ENCODE results near the gene FUBP3.

The FUBP3 gene

GRCh38 chr9:130630506-130631330 is 51.3 kb downstream of the FUBP3 start:
- Histone ChIP-seq H3K27ac (ENCODE audit: low read depth, low read length) (no peak overlapping the region), H3K4me3 (ENCODE audit: low read depth in 1 of 2, low read length in 2 of 2) (no peak overlapping the region), H3K9ac (ENCODE audit: low read length) (no peak overlapping the region), H3K9me3 (ENCODE audit: low read length) (no peaks in the 10 kb centered on the region), H3K27me3 (ENCODE audit: control insufficient read depth in 1 of 2, insufficient read depth in 2 of 2, low read length in 2 of 2) (no peaks in the 10 kb centered on the region), H3K36me3 (ENCODE audit: insufficient read depth, low read length) (peaks cover 77% of the 10 kb centered on the region), H3K4me1 (ENCODE audit: insufficient read depth, low read length) (no peaks in the 10 kb centered on the region)

GRCh38 chr9:130631331-130632080 is 52.1 kb downstream of the FUBP3 start:
- peaks cover 75% of the 10 kb centered on the region for H3K36me3 ChIP-seq (ENCODE audit: insufficient read depth, low read length)
- H3K4me3 ChIP-seq (ENCODE audit: low read depth in 1 of 2, low read length in 2 of 2): no peak overlapping the region
- H3K27me3 ChIP-seq (ENCODE audit: control insufficient read depth in 1 of 2, insufficient read depth in 2 of 2, low read length in 2 of 2): no peaks in the 10 kb centered on the region
- H3K27ac ChIP-seq (ENCODE audit: low read depth, low read length): no peak overlapping the region
- H3K4me1 ChIP-seq (ENCODE audit: insufficient read depth, low read length): no peaks in the 10 kb centered on the region
- no peaks in the 10 kb centered on the region for H3K9me3 ChIP-seq (ENCODE audit: low read length)
- H3K9ac ChIP-seq (ENCODE audit: low read length): no peak overlapping the region

- Histone ChIP-seq H3K4me3 (ENCODE audit: low read depth in 1 of 2, low read length in 2 of 2) (no peak overlapping the region), H3K4me1 (ENCODE audit: insufficient read depth, low read length) (no peaks in the 10 kb centered on the region), H3K27me3 (ENCODE audit: control insufficient read depth in 1 of 2, insufficient read depth in 2 of 2, low read length in 2 of 2) (no peaks in the 10 kb centered on the region), H3K9me3 (ENCODE audit: low read length) (no peaks in the 10 kb centered on the region), H3K27ac (ENCODE audit: low read depth, low read length) (no peak overlapping the region), H3K36me3 (ENCODE audit: insufficient read depth, low read length) (peaks cover 75% of the 10 kb centered on the region), H3K9ac (ENCODE audit: low read length) (no peak overlapping the region)
These were observed 52.8 kb downstream of the FUBP3 start for GRCh38 chr9:130632081-130632710.

- H3K4me1 ChIP-seq (ENCODE audit: insufficient read depth, low read length): no peaks in the 10 kb centered on the region
- H3K27me3 ChIP-seq (ENCODE audit: control insufficient read depth in 1 of 2, insufficient read depth in 2 of 2, low read length in 2 of 2): no peaks in the 10 kb centered on the region
- no peak overlapping the region for H3K9ac ChIP-seq (ENCODE audit: low read length)
- H3K4me3 ChIP-seq (ENCODE audit: low read depth in 1 of 2, low read length in 2 of 2): no peak overlapping the region
- H3K27ac ChIP-seq (ENCODE audit: low read depth, low read length): no peak overlapping the region
- peaks cover 72% of the 10 kb centered on the region for H3K36me3 ChIP-seq (ENCODE audit: insufficient read depth, low read length)
- H3K9me3 ChIP-seq (ENCODE audit: low read length): no peaks in the 10 kb centered on the region
These were observed 53.5 kb downstream of the FUBP3 start for GRCh38 chr9:130632841-130633240.

- Histone ChIP-seq H3K9ac (ENCODE audit: low read length) (no peak overlapping the region), H3K4me1 (ENCODE audit: insufficient read depth, low read length) (no peaks in the 10 kb centered on the region), H3K9me3 (ENCODE audit: low read length) (no peaks in the 10 kb centered on the region), H3K4me3 (ENCODE audit: low read depth in 1 of 2, low read length in 2 of 2) (no peak overlapping the region), H3K27me3 (ENCODE audit: control insufficient read depth in 1 of 2, insufficient read depth in 2 of 2, low read length in 2 of 2) (no peaks in the 10 kb centered on the region), H3K27ac (ENCODE audit: low read depth, low read length) (no peak overlapping the region), H3K36me3 (ENCODE audit: insufficient read depth, low read length) (peaks cover 72% of the 10 kb centered on the region)
These were observed 54.2 kb downstream of the FUBP3 start for GRCh38 chr9:130633336-130634190.

- Histone ChIP-seq H3K27me3 (ENCODE audit: control insufficient read depth in 1 of 2, insufficient read depth in 2 of 2, low read length in 2 of 2) (no peaks in the 10 kb centered on the region), H3K9me3 (ENCODE audit: low read length) (no peaks in the 10 kb centered on the region), H3K36me3 (ENCODE audit: insufficient read depth, low read length) (peaks cover 71% of the 10 kb centered on the region), H3K4me1 (ENCODE audit: insufficient read depth, low read length) (no peaks in the 10 kb centered on the region), H3K9ac (ENCODE audit: low read length) (no peak overlapping the region), H3K4me3 (ENCODE audit: low read depth in 1 of 2, low read length in 2 of 2) (no peak overlapping the region), H3K27ac (ENCODE audit: low read depth, low read length) (no peak overlapping the region)
These were observed 54.9 kb downstream of the FUBP3 start for GRCh38 chr9:130634191-130634768.

- H3K4me3 ChIP-seq (ENCODE audit: low read depth in 1 of 2, low read length in 2 of 2): no peak overlapping the region
- no peak overlapping the region for H3K9ac ChIP-seq (ENCODE audit: low read length)
- H3K27me3 ChIP-seq (ENCODE audit: control insufficient read depth in 1 of 2, insufficient read depth in 2 of 2, low read length in 2 of 2): no peaks in the 10 kb centered on the region
- no peak overlapping the region for H3K27ac ChIP-seq (ENCODE audit: low read depth, low read length)
- no peaks in the 10 kb centered on the region for H3K4me1 ChIP-seq (ENCODE audit: insufficient read depth, low read length)
- H3K36me3 ChIP-seq (ENCODE audit: insufficient read depth, low read length): peaks cover 66% of the 10 kb centered on the region
- no peaks in the 10 kb centered on the region for H3K9me3 ChIP-seq (ENCODE audit: low read length)
These were observed 55.4 kb downstream of the FUBP3 start for GRCh38 chr9:130634801-130635200.

- no peak overlapping the region for H3K9ac ChIP-seq (ENCODE audit: low read length)
- no peaks in the 10 kb centered on the region for H3K4me1 ChIP-seq (ENCODE audit: insufficient read depth, low read length)
- H3K27me3 ChIP-seq (ENCODE audit: control insufficient read depth in 1 of 2, insufficient read depth in 2 of 2, low read length in 2 of 2): no peaks in the 10 kb centered on the region
- no peak overlapping the region for H3K27ac ChIP-seq (ENCODE audit: low read depth, low read length)
- H3K36me3 ChIP-seq (ENCODE audit: insufficient read depth, low read length): peaks cover 61% of the 10 kb centered on the region
- no peaks in the 10 kb centered on the region for H3K9me3 ChIP-seq (ENCODE audit: low read length)
- no peak overlapping the region for H3K4me3 ChIP-seq (ENCODE audit: low read depth in 1 of 2, low read length in 2 of 2)
These were observed 55.9 kb downstream of the FUBP3 start for GRCh38 chr9:130635306-130635705.

GRCh38 chr9:130635721-130636647 is 56.6 kb downstream of the FUBP3 start:
- Histone ChIP-seq H3K36me3 (ENCODE audit: insufficient read depth, low read length) (peaks cover 54% of the 10 kb centered on the region), H3K27ac (ENCODE audit: low read depth, low read length) (no peak overlapping the region)

GRCh38 chr9:130636648-130637020 is 57.3 kb downstream of the FUBP3 start:
- Histone ChIP-seq H3K9me3 (ENCODE audit: low read length) (no peaks in the 10 kb centered on the region), H3K27me3 (ENCODE audit: control insufficient read depth in 1 of 2, insufficient read depth in 2 of 2, low read length in 2 of 2) (no peaks in the 10 kb centered on the region), H3K36me3 (ENCODE audit: insufficient read depth, low read length) (peaks cover 48% of the 10 kb centered on the region), H3K9ac (ENCODE audit: low read length) (no peak overlapping the region), H3K4me3 (ENCODE audit: low read depth in 1 of 2, low read length in 2 of 2) (no peak overlapping the region), H3K4me1 (ENCODE audit: insufficient read depth, low read length) (no peaks in the 10 kb centered on the region), H3K27ac (ENCODE audit: low read depth, low read length) (no peak overlapping the region)

More at GRCh38 chr9:130635721-130636647, 56.6 kb downstream of the FUBP3 start:
- no peak overlapping the region for H3K9ac ChIP-seq (ENCODE audit: low read length)
- H3K27me3 ChIP-seq (ENCODE audit: control insufficient read depth in 1 of 2, insufficient read depth in 2 of 2, low read length in 2 of 2): no peaks in the 10 kb centered on the region
- no peak overlapping the region for H3K4me3 ChIP-seq (ENCODE audit: low read depth in 1 of 2, low read length in 2 of 2)
- no peaks in the 10 kb centered on the region for H3K4me1 ChIP-seq (ENCODE audit: insufficient read depth, low read length)
- no peaks in the 10 kb centered on the region for H3K9me3 ChIP-seq (ENCODE audit: low read length)
